OCI-LY3 (cell line): ENCODE data around the gene BCAP31.

Experiments
- EZH2phosphoT487 ChIP-seq: fragments of 200-600 bp; shearing (Covaris generic); IDR thresholded peaks from 2 replicates; pipeline ENCODE4 v1.6.1; 2018; ENCODE audit warnings: antibody characterized with exemption, mixed run types, low read depth
- TF ChIP-seq, protein P1 (sequence below): fragments of 200-600, 300-600 bp; sonication (generic); IDR thresholded peaks from 2 replicates; pipeline ENCODE4 v1.5.1; 2014; ENCODE audit warnings: antibody characterized with exemption, low read length, low read depth

- TF ChIP-seq, protein P1, sequence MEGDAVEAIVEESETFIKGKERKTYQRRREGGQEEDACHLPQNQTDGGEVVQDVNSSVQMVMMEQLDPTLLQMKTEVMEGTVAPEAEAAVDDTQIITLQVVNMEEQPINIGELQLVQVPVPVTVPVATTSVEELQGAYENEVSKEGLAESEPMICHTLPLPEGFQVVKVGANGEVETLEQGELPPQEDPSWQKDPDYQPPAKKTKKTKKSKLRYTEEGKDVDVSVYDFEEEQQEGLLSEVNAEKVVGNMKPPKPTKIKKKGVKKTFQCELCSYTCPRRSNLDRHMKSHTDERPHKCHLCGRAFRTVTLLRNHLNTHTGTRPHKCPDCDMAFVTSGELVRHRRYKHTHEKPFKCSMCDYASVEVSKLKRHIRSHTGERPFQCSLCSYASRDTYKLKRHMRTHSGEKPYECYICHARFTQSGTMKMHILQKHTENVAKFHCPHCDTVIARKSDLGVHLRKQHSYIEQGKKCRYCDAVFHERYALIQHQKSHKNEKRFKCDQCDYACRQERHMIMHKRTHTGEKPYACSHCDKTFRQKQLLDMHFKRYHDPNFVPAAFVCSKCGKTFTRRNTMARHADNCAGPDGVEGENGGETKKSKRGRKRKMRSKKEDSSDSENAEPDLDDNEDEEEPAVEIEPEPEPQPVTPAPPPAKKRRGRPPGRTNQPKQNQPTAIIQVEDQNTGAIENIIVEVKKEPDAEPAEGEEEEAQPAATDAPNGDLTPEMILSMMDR = no peak
- TF ChIP-seq EZH2phosphoT487 = no peak
These were observed at the start of gene BCAP31, which contains the start of gene ABCD1 for GRCh38 chrX:153724252-153725038.
